ENCODE results near the gene IFIH1. TPM values are rescaled to one million over a fixed set of nuclear protein-coding genes. Genes with fewer than 3 reads are reported as not detected.

Gene IFIH1
- total RNA-seq, 1 experiment from 2014 or later = 4.7 TPM

DNA sequence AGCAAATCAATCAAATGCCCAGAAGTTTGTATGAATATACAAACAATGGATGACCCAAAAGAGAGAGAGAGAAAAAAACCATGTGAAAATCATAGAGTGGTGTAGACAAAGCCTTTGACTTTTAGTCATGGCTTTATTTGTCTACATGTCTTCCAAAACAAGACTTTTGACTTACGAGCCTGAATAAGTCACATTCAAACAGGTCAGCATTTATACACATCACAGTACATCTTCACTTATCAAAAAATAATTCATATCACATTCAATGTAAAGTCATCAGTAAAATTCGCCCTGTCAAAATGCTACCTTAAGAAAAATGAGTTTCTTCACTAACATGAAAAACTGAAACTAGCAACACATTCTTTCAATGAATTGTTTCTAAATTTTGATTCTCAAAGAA, 1.9 kb downstream of the IFIH1 start:
- no peak overlapping the region for H3K27ac ChIP-seq

DNA sequence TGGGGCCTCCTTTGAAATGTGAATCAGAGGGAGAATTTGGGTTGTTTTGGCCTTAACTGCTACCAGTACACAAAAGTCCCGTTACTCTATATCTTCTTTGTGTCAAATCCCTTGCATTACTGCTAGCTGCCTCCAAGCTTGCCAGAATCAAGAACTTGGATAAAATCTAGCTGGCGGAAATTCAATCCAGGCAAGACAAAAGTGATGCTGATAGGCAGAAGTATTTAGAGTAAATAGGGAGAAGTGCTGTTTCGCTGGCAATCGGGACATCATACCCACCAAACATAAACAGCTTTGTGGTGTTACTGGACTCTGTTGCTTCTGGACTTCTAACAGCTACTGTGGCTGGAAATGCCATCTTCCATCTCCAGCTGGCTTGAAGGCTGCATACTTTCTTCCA, 2.5 kb downstream of the IFIH1 start:
- no peak for DNase-seq
- Histone ChIP-seq H4K20me1 (ENCODE audit: insufficient read depth) (no peaks in the 10 kb centered on the region), H3K27me3 (ENCODE audit: insufficient read depth, low read depth) (no peaks in the 10 kb centered on the region), H3K36me3 (ENCODE audit: low read depth) (no peaks in the 10 kb centered on the region), H3K9me2 (ENCODE audit: insufficient read depth) (no peaks in the 10 kb centered on the region), H3K4me3 (no peak overlapping the region), H3F3A (ENCODE audit: insufficient read depth, low read depth) (no peaks in the 10 kb centered on the region; the same call in 1 of the 2 replicates), H3K4me2 (no peak overlapping the region), H3K27ac (no peak overlapping the region), H3K4me1 (replicated peaks; ENCODE audit: insufficient read depth) (no peaks in the 10 kb centered on the region), H2AFZ (no peak overlapping the region), H3K9me3 (ENCODE audit: insufficient read depth, low read depth) (no peaks in the 10 kb centered on the region), H3K79me2 (ENCODE audit: low read depth) (no peaks in the 10 kb centered on the region)
- TF ChIP-seq EZH2 (IDR thresholded peaks at IDR 0.05; ENCODE audit: low read depth) = no peak
- TF ChIP-seq, protein P1, sequence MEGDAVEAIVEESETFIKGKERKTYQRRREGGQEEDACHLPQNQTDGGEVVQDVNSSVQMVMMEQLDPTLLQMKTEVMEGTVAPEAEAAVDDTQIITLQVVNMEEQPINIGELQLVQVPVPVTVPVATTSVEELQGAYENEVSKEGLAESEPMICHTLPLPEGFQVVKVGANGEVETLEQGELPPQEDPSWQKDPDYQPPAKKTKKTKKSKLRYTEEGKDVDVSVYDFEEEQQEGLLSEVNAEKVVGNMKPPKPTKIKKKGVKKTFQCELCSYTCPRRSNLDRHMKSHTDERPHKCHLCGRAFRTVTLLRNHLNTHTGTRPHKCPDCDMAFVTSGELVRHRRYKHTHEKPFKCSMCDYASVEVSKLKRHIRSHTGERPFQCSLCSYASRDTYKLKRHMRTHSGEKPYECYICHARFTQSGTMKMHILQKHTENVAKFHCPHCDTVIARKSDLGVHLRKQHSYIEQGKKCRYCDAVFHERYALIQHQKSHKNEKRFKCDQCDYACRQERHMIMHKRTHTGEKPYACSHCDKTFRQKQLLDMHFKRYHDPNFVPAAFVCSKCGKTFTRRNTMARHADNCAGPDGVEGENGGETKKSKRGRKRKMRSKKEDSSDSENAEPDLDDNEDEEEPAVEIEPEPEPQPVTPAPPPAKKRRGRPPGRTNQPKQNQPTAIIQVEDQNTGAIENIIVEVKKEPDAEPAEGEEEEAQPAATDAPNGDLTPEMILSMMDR (conservative IDR thresholded peaks at IDR 0.05) = no peak
- POLR2A ChIA-PET (ENCODE audit: unreplicated experiment) = no interaction called here
- TSS peak; percentile 25 for BruUV-seq (replicated peaks)
- intact Hi-C loops (cut with micrococcal nuclease; ENCODE audit: unreplicated experiment) = no loop called here
- CTCF ChIA-PET = no interaction called here

More for the DNA sequence above, 1.9 kb downstream of the IFIH1 start:
- intact Hi-C loops (cut with micrococcal nuclease; ENCODE audit: unreplicated experiment) = no loop called here
- Histone ChIP-seq H3K9me3 (ENCODE audit: insufficient read depth, low read depth) (no peaks in the 10 kb centered on the region), H3K4me2 (peak overlapping the region; percentile 77), H3F3A (ENCODE audit: insufficient read depth, low read depth) (no peaks in the 10 kb centered on the region; the same call in 1 of the 2 replicates), H3K9me2 (ENCODE audit: insufficient read depth) (no peaks in the 10 kb centered on the region), H3K27me3 (ENCODE audit: insufficient read depth, low read depth) (no peaks in the 10 kb centered on the region), H3K36me3 (ENCODE audit: low read depth) (no peaks in the 10 kb centered on the region), H3K4me3 (no peak overlapping the region), H4K20me1 (ENCODE audit: insufficient read depth) (no peaks in the 10 kb centered on the region), H2AFZ (no peak overlapping the region), H3K4me1 (replicated peaks; ENCODE audit: insufficient read depth) (no peaks in the 10 kb centered on the region), H3K79me2 (ENCODE audit: low read depth) (no peaks in the 10 kb centered on the region)
- TF ChIP-seq, protein P1 (conservative IDR thresholded peaks at IDR 0.05) = no peak
- no peak for TF ChIP-seq EZH2 (IDR thresholded peaks at IDR 0.05; ENCODE audit: low read depth)
- no TSS peak for BruUV-seq (replicated peaks)
- no peak for DNase-seq
- ChIA-PET CTCF (no interaction called here), POLR2A (ENCODE audit: unreplicated experiment) (no interaction called here)

DNA sequence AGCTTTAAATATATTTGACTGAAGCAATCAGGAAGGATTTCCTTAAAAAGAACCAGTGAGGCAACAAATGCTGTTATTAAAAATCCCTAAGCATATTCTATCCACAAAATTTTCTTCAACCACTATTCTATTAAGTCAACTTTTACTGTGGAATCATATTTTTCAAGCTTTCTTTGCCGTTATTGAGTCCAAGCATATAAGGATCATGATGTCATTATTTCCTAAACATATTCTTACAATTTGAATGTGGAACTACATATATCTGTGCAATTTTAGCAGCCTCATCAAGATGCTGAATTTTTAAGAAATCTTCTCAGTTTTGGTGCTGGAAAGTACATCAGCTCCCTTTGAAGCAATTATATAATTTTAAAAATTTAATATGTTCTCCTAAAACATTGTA, 5.6 kb downstream of the IFIH1 start:
- POLR2A ChIA-PET (ENCODE audit: unreplicated experiment) = no interaction called here
- no peaks in the 10 kb centered on the region; the same call in 1 of the 2 replicates for H3F3A ChIP-seq (ENCODE audit: insufficient read depth, low read depth)
- no peaks in the 10 kb centered on the region for H3K27me3 ChIP-seq (ENCODE audit: insufficient read depth, low read depth)
- H4K20me1 ChIP-seq (ENCODE audit: insufficient read depth) = no peaks in the 10 kb centered on the region
- no peak for DNase-seq
- CTCF ChIA-PET = no interaction called here
- no peaks in the 10 kb centered on the region for H3K9me2 ChIP-seq (ENCODE audit: insufficient read depth)
- no peak overlapping the region for H3K27ac ChIP-seq
- no peaks in the 10 kb centered on the region for H3K79me2 ChIP-seq (ENCODE audit: low read depth)
- H3K4me2 ChIP-seq = no peak overlapping the region
- H3K4me1 ChIP-seq (replicated peaks; ENCODE audit: insufficient read depth) = peaks cover 6% of the 10 kb centered on the region; the same call in 1 of the 2 replicates
- no peaks in the 10 kb centered on the region for H3K9me3 ChIP-seq (ENCODE audit: insufficient read depth, low read depth)
- no peak overlapping the region for H2AFZ ChIP-seq
- no peaks in the 10 kb centered on the region for H3K36me3 ChIP-seq (ENCODE audit: low read depth)
- TF ChIP-seq EZH2 (IDR thresholded peaks at IDR 0.05; ENCODE audit: low read depth) = no peak
- TF ChIP-seq, protein P1 (conservative IDR thresholded peaks at IDR 0.05) = no peak
- no peak overlapping the region for H3K4me3 ChIP-seq
- intact Hi-C loops (cut with micrococcal nuclease; ENCODE audit: unreplicated experiment) = no loop called here
- BruUV-seq (replicated peaks) = no TSS peak

All from PC-9 (cell line).